CD14-positive monocyte (primary cell): ENCODE results near the gene PRR23C. TPM values are rescaled to one million over a fixed set of nuclear protein-coding genes. Genes with fewer than 3 reads are reported as not detected.

Experiments used
- DNase-seq, 3 donors: peaks; one replicate each; pipeline ENCODE4 v3.0.0-alpha.2; 2011 to 2022
- H2AFZ ChIP-seq: 2 replicates; pipeline ENCODE4 v1.6.0; 2012; ENCODE audit warnings: mild to moderate bottlenecking, low read depth, low read length, inconsistent platforms; ENCODE audit not compliant: insufficient read depth, poor library complexity, severe bottlenecking
- H3K27ac ChIP-seq, 2 donors: 1 replicate in 1 of 2; 2 replicates in 1 of 2; pipeline ENCODE4 v1.5.1; 2012 to 2013; ENCODE audit warnings: low read length in 2 of 2, control low read depth in 1 of 2, inconsistent platforms in 1 of 2, low read depth in 1 of 2, mild to moderate bottlenecking in 1 of 2
- H3K27me3 ChIP-seq, 2 donors: one replicate each; pipeline versions ENCODE4 v1.6.0 to v1.6.1; 2011 to 2013; ENCODE audit warnings: low read length in 2 of 2; ENCODE audit not compliant: control insufficient read depth in 2 of 2, insufficient read depth in 2 of 2
- H3K36me3 ChIP-seq, 2 donors: replicated peaks in 1 of 2; 1 replicate in 1 of 2; 2 replicates in 1 of 2; pipeline versions ENCODE4 v1.5.1 to v1.6.1; 2012 to 2013; ENCODE audit warnings: low read length in 2 of 2, control low read depth in 1 of 2, inconsistent platforms in 1 of 2, mild to moderate bottlenecking in 1 of 2; ENCODE audit not compliant: insufficient read depth in 2 of 2, control insufficient read depth in 1 of 2
- H3K4me1 ChIP-seq, 2 donors: 1 replicate in 1 of 2; 2 replicates in 1 of 2; pipeline versions ENCODE4 v1.5.1 to v1.6.1; 2012 to 2013; ENCODE audit warnings: low read length in 2 of 2, control low read depth in 1 of 2, inconsistent platforms in 1 of 2, mild to moderate bottlenecking in 1 of 2, moderate library complexity in 1 of 2; ENCODE audit not compliant: insufficient read depth in 2 of 2, control insufficient read depth in 1 of 2
- H3K4me2 ChIP-seq: replicated peaks from 2 replicates; pipeline ENCODE3; 2012; ENCODE audit warnings: low read length, moderate library complexity, mild to moderate bottlenecking; ENCODE audit not compliant: poor library complexity, severe bottlenecking; ENCODE audit errors: extremely low read depth
- H3K4me3 ChIP-seq, 3 experiments: fragments of 200-600 bp in 1 of 3; sonication (generic) in 1 of 3; replicated peaks in 1 of 3; 1 replicate in 2 of 3; 2 replicates in 1 of 3; pipeline ENCODE4 v1.5.1; 2011 to 2013; ENCODE audit warnings: low read length in 3 of 3, mild to moderate bottlenecking in 3 of 3, control low read depth in 2 of 3, low read depth in 2 of 3, inconsistent platforms in 1 of 3, moderate library complexity in 1 of 3
- H3K79me2 ChIP-seq: 2 replicates; pipeline ENCODE4 v1.6.0; 2012; ENCODE audit warnings: mild to moderate bottlenecking, control low read depth, inconsistent platforms, low read length, moderate library complexity; ENCODE audit not compliant: insufficient read depth
- H3K9ac ChIP-seq: 2 replicates; pipeline ENCODE4 v1.6.0; 2017; ENCODE audit warnings: low read length, mild to moderate bottlenecking; ENCODE audit not compliant: insufficient read depth, poor library complexity, severe bottlenecking
- H3K9me3 ChIP-seq, 2 donors: replicated peaks in 1 of 2; 1 replicate in 1 of 2; 2 replicates in 1 of 2; pipeline versions ENCODE4 v1.5.1 to v1.6.1; 2012 to 2013; ENCODE audit warnings: low read length in 2 of 2, control low read depth in 1 of 2; ENCODE audit not compliant: control insufficient read depth in 1 of 2, insufficient read depth in 1 of 2
- H4K20me1 ChIP-seq: 2 replicates; pipeline ENCODE4 v1.6.0; 2012; ENCODE audit warnings: mild to moderate bottlenecking, low read length, control low read depth, moderate library complexity; ENCODE audit not compliant: insufficient read depth
- H3K27ac Mint-ChIP-seq, 7 donors: one replicate each; pipeline ENCODE4 v1.8.0; 2020; ENCODE audit warnings: mild to moderate bottlenecking in 7 of 7, mixed read lengths in 7 of 7, moderate library complexity in 6 of 7, inconsistent platforms in 2 of 7
- H3K27me3 Mint-ChIP-seq, 3 donors: one replicate each; pipeline ENCODE4 v1.8.0; 2021 to 2022; ENCODE audit warnings: low read depth in 3 of 3, mild to moderate bottlenecking in 3 of 3, mixed read lengths in 3 of 3, moderate library complexity in 3 of 3, inconsistent platforms in 1 of 3
- H3K36me3 Mint-ChIP-seq, 2 donors: one replicate each; pipeline ENCODE4 v1.8.0; 2020; ENCODE audit warnings: mixed read lengths in 2 of 2, inconsistent platforms in 1 of 2, mild to moderate bottlenecking in 1 of 2
- H3K4me1 Mint-ChIP-seq: one replicate; pipeline ENCODE4 v1.8.0; 2020; ENCODE audit warnings: mild to moderate bottlenecking, mixed read lengths
- H3K4me3 Mint-ChIP-seq, 2 donors: one replicate each; pipeline ENCODE4 v1.8.0; 2020; ENCODE audit warnings: mild to moderate bottlenecking in 2 of 2, mixed read lengths in 2 of 2, moderate library complexity in 1 of 2
- H3K9me3 Mint-ChIP-seq, 7 donors: one replicate each; pipeline ENCODE4 v1.8.0; 2020 to 2022; ENCODE audit warnings: mixed read lengths in 7 of 7, mild to moderate bottlenecking in 6 of 7, moderate library complexity in 6 of 7, inconsistent platforms in 2 of 7
- CTCF ChIP-seq: fragments of 200-600 bp; IDR thresholded peaks from one replicate; pipeline ENCODE4 v1.8.0; 2022; ENCODE audit warnings: antibody characterized with exemption, mild to moderate bottlenecking
- WGBS: methylation state at CpG from one replicate; pipeline ENCODE4 v1.1.5; 2013; ENCODE audit warnings: missing lambda C conversion rate; ENCODE audit not compliant: insufficient coverage; 5-methylcytosine and 5-hydroxymethylcytosine counted together
- intact Hi-C, 2 donors: fragments of 100-400 bp; cut with micrococcal nuclease; formaldehyde crosslinking; loops; one replicate each; pipeline versions ENCODE4 v1.15.0 to v1.15.1; 2023
- polyA plus RNA-seq, 3 donors: library from polyadenylated mRNA; depleted of rRNA in 1 of 3; unstranded in 2 of 3; stranded (reverse) in 1 of 3; fragments of 300-500 nt in 2 of 3; fragments of >200 nt in 1 of 3; fragmentation: Illumina TruSeq in 2 of 3; gene quantifications; 1 replicate in 2 of 3; 2 replicates in 1 of 3; pipeline ENCODE4 v1.2.3, GENCODE V29; 2012 to 2021

PRR23C gene
- polyA plus RNA-seq, 3 donors: not detected

GRCh38 chr3:139024968-139025367 is 19.7 kb downstream of the PRR23C start:
- Histone ChIP-seq H3K4me1 (no peaks in the 10 kb centered on the region), H3K4me2 (no peak overlapping the region), H3K36me3 (no peaks in the 10 kb centered on the region), H2AFZ (no peak overlapping the region), H3K27me3 (no peaks in the 10 kb centered on the region), H3K9ac (no peak overlapping the region), H3K79me2 (no peaks in the 10 kb centered on the region), H4K20me1 (no peaks in the 10 kb centered on the region), H3K9me3 (peaks cover 4 to 17% of the 10 kb centered on the region in 2 donors), H3K27ac (no peak overlapping the region), H3K4me3 (no peak overlapping the region)
- TF ChIP-seq CTCF: no peak
- no peak for DNase-seq
- Mint-ChIP-seq H3K36me3 (no peaks in the 10 kb centered on the region), H3K4me3 (no peak overlapping the region), H3K4me1 (no peaks in the 10 kb centered on the region), H3K27ac (no peak overlapping the region), H3K27me3 (peaks cover 0 to 1% (median 1%) of the 10 kb centered on the region in 3 donors), H3K9me3 (peaks cover 10 to 31% (median 19%) of the 10 kb centered on the region in 7 donors)
- 100% methylated on average over 2 of the region's 2 CpGs for WGBS
- intact Hi-C loops: no loop called here

- Histone ChIP-seq H3K27ac (no peak within 1 kb of the TSS), H3K27me3 (no peaks in the 10 kb centered on the region), H3K36me3 (no peaks in the 10 kb centered on the region), H3K9me3 (peaks cover 4 to 23% of the 10 kb centered on the region in 2 donors), H3K4me2 (no peak within 1 kb of the TSS), H3K4me1 (no peaks in the 10 kb centered on the region), H3K9ac (no peak within 1 kb of the TSS), H3K79me2 (no peaks in the 10 kb centered on the region), H4K20me1 (no peaks in the 10 kb centered on the region), H2AFZ (no peak within 1 kb of the TSS), H3K4me3 (no peak within 1 kb of the TSS)
- no peak for TF ChIP-seq CTCF
- Mint-ChIP-seq H3K27ac (peak within 1 kb of the TSS in 2 of 7 donors; percentile 11 to 66), H3K36me3 (no peaks in the 10 kb centered on the region), H3K4me3 (peak within 1 kb of the TSS in 1 of 2 donors; percentile 43), H3K9me3 (peaks cover 19 to 39% (median 23%) of the 10 kb centered on the region in 7 donors), H3K27me3 (peaks cover 0 to 5% (median 3%) of the 10 kb centered on the region in 3 donors), H3K4me1 (no peaks in the 10 kb centered on the region)
- intact Hi-C loops: no loop called here
- no peak for DNase-seq
- 80% methylated on average over 10 of the region's 19 CpGs for WGBS
Observed at GRCh38 chr3:139020868-139021234, 23.8 kb downstream of the PRR23C start, which contains the start of gene PRR23B. PRR23B (minus strand) TSS chr3:139020926; CDS start chr3:139020661, 265 bp downstream.
